Kidney epithelial cell (primary cell): ENCODE data around the gene TMSB4X. TPM values are rescaled to one million over a fixed set of nuclear protein-coding genes. Genes with fewer than 3 reads are reported as not detected.
"Not testable (repeated sequence)": the region's sequence is repeated elsewhere in the genome, so short reads cannot be mapped to it uniquely, and the experiment has no call there.

Experiments
- DNase-seq: peaks from one replicate; pipeline ENCODE4 v3.0.0-alpha.2; 2010; ENCODE audit warnings: low read depth
- H3K27me3 ChIP-seq: 2 replicates; pipeline ENCODE4 v1.6.0; 2011; ENCODE audit warnings: low read length; ENCODE audit not compliant: control insufficient read depth, insufficient read depth
- H3K36me3 ChIP-seq: 2 replicates; pipeline ENCODE4 v1.5.1; 2011; ENCODE audit warnings: low read length; ENCODE audit not compliant: control insufficient read depth, insufficient read depth
- H3K4me3 ChIP-seq: 2 replicates; pipeline ENCODE4 v1.5.1; 2011; ENCODE audit warnings: low read depth, mild to moderate bottlenecking, control low read depth, low read length
- CTCF ChIP-seq: IDR thresholded peaks from 2 replicates; pipeline ENCODE4 v1.5.1; 2011; ENCODE audit warnings: mild to moderate bottlenecking, moderate library complexity, low read length, control low read depth, inconsistent platforms; ENCODE audit not compliant: insufficient read depth, poor library complexity, severe bottlenecking
- total RNA-seq: library from RNA; depleted of rRNA; stranded (reverse); fragments of >200 nt; gene quantifications from 2 replicates; pipeline ENCODE4 v1.2.3, GENCODE V29; 2015

Gene TMSB4X
- total RNA-seq, 1 donor from 2014 or later: 3,601 TPM

GRCh38 chrX:12958461-12958860 is 16.4 kb upstream of the TMSB4X start:
- Histone ChIP-seq H3K4me3 (no peak overlapping the region), H3K36me3 (no peaks in the 10 kb centered on the region), H3K27me3 (no peaks in the 10 kb centered on the region)
- no peak for TF ChIP-seq CTCF
- no peak for DNase-seq

DNA sequence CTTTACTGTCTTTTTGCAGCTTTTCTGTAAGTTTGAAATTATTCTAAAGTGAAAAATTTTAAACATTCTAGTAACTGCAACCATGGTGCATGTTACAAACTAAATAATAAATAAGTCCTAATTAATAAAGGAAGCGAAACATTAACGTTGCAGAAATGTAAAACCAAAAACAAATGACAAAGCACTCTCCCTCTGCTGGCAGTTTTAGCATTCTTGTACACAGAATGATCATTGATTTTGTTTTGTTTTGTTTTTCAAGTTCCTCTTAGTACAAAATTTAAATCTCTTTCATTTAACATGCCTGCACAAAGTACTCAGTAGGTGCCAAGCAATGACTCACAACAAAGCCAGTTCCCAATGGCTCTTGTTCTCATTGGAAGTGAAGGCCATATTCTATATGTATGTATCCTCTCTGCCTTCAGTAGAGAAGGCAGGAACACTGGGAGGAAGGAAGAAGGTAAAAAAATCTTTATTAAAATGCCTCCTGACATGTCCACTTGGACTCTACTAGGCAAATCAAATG is 13.7 kb upstream of the TMSB4X start:
- Histone ChIP-seq H3K36me3 (no peaks in the 10 kb centered on the region), H3K4me3 (no peak overlapping the region), H3K27me3 (no peaks in the 10 kb centered on the region)
- TF ChIP-seq CTCF: no peak
- no peak for DNase-seq

DNA sequence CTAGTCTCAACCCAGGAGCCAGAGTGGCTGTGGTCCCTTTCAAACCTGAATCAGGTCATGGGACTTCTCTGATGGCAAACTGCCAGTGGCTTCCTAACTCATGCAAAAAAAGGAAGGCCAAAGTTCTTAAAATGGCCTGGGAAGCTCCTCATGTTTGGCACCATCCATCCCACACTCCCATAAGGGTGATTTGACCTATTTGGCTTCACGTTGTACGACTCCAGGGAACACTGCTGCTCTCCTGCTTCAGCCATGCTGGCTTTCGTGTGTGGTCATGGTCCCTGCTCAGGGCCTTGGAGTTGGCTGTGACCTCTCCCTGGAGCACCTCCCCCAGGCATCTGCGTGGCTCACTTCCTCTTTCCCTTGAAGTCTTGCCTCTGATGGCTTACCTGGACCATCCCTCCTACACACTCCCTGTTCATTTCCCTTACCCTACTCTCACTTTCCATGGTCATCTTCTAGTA is 12.8 kb upstream of the TMSB4X start:
- Histone ChIP-seq H3K27me3 (no peaks in the 10 kb centered on the region), H3K4me3 (no peak overlapping the region), H3K36me3 (no peaks in the 10 kb centered on the region)
- no peak for DNase-seq
- TF ChIP-seq CTCF: no peak

DNA sequence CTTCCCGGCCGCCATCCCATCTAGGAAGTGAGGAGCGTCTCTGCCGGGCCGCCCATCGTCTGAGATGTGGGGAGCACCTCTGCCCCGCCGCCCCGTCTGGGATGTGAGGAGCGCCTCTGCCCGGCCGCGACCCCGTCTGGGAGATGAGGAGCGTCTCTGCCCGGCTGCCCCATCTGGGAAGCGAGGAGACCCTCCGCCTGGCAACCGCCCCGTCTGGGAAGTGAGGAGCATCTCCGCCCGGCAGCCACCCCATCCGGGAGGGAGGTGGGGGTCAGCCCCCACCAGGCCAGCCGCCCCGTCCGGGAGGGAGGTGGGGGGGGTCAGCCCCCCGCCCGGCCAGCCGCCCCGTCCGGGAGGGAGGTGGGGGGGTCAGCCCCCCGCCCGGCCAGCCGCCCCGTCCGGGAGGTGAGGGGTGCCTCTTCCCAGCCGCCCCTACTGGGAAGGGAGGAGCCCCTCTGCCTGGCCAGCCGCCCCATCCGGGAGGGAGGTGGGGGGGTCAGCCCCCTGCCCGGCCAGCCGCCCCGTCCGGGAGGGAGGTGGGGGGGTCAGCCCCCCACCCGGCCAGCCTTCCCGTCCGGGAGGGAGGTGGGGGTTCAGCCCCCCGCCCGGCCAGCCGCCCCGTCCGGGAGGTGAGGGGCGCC is 11.6 kb upstream of the TMSB4X start:
- not testable (repeated sequence) for DNase-seq, H3K36me3 ChIP-seq, H3K27me3 ChIP-seq, H3K4me3 ChIP-seq

DNA sequence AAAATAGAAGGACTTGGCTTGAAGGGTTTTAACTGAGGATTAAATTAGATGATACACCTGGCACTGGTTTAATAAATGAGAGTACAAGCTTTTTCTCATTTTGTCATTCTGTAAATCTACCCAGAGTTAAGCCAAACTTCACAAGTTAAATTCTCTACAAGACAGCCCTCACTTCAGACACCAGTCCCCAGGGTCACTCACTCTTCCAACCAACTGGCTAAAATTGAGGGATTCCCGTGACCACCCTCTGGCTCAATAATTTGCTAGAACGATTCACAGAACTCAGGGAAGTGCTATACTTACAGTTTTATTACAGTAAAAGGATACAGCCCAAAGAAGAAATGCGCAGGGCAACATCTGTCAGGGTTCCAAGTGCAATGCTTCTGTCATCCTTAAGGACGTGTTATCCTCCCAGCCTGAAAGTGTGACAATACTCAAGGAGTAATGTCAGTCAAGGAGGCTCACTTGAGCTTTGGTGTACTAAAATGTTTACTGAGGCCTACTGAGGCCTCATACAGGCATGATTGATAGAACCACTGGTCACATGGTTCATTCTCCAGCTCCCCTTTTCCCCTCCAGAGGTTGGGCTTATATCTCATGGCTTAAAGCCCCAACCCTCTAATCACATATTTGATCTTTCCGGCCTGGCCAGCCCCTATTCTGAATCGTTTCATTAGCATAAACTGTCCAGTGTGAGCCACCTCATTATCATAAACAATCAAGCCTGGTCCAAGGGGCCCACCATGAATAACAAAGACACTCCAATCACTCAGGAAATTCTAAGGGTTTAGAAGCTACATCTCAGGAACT is 9.6 kb upstream of the TMSB4X start:
- Histone ChIP-seq H3K36me3 (no peaks in the 10 kb centered on the region), H3K4me3 (no peak overlapping the region), H3K27me3 (no peaks in the 10 kb centered on the region)
- TF ChIP-seq CTCF: no peak
- no peak for DNase-seq

GRCh38 chrX:12966151-12966550 is 8.8 kb upstream of the TMSB4X start:
- TF ChIP-seq CTCF: no peak
- no peak for DNase-seq
- no peak overlapping the region for H3K4me3 ChIP-seq
- no peaks in the 10 kb centered on the region for H3K36me3 ChIP-seq
- H3K27me3 ChIP-seq: no peaks in the 10 kb centered on the region
